Non-pigmented ciliary epithelial cell (primary cell): ENCODE results near the gene MYO16.

Experiments used
- DNase-seq: peaks from one replicate; pipeline ENCODE4 v3.0.0-alpha.2; 2010; ENCODE audit warnings: low read depth

The MYO16 gene

DNA sequence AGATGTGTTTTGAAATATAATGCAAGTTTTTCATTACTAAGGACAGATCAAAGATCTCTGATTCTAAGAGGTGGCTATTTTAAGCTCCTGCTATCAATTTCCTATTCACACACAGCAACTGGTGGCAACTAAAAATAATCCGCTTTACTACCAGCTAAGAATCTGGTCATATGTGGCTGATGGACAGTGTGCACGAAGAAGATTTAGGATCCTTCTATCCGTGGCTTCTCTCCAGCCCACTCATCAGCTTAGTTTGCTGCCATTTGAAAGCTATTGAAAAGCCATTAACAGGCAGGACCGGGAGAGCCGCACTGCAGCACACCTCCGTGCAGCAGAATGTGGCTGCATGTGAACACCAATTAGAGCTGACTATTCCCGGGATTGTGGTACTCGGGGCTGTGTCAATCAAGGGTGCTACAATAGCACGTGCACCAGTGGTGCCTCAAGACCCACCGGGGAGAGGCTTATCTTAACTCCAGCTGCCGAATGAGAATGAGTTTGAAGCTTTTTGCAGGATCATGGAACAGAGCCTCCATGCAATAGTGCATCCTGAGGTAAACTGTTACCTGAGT is at the start of gene MYO16:
Gene MYO16, plus strand, starts transcription at position 431 of the 572 bp plus-strand sequence. CDS start 234 bp downstream, outside the sequence.
- DNase-seq = no peak

GRCh38 chr13:108586826-108587225 is 42.6 kb upstream of the MYO16 start:
- no peak for DNase-seq

GRCh38 chr13:108588516-108588915 is 40.9 kb upstream of the MYO16 start:
- no peak for DNase-seq

DNA sequence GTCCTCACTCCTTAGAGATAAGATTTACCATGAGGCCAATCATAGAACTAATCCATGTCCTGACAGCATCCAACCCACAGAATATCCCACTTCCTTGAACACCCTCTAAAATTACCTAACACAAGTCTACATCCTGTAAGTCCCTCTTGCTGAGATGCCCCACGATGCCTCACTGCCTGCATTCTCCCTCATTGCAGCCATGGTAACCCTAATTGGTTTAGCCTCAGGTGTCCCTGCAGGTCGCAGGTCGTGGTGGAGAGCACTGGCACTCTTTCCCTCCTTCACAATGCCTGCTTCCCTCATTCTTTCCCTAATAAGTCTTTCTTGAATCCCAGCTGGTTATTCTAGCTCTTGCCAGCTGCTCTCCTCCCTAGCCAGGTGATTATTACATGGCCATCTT is 35.3 kb upstream of the MYO16 start:
- DNase-seq = no peak

DNA sequence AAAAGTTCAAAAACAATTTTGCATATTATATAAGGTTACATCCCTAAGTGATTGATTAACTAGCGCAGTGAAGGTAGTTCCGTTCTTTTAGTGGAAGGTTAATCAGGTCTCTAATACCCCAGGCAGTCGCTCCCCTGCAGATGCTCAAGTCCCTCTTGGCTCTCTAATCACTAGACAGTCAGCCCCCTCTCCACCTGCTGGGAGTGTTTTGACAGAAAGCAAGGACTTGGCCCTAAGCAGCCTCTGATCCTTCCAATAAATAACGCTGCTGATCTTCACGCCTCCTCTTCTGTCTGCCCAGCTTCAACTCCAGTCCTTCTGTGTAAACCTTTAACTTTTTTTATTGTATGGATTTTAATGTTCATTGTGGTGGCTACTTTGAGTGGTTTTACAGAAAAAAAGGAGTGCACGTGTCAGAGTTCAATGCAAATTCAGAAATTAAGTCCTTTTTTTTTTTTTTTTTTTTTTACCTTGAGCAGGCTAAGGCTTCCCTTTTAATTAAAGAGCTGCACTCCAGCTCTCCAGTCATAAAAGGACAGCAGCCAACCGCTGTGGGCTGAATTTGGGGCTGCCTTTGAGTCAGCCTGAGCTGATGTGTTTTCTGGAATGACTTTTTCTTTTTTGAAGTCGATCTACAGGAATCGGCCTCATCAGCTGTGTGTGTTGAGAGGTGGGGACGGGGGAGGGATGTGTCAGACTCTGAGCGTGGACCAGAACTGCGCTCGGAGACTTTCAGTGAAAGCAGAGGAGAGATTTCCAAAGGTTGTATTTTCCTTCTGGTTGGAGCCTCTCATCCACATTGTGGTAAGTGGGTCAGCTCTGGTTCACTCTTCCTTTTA is 33.8 kb upstream of the MYO16 start:
- DNase-seq = no peak

- DNase-seq = no peak
These were observed 31.5 kb upstream of the MYO16 start for GRCh38 chr13:108597943-108598342.

GRCh38 chr13:108606424-108606823 is 23.0 kb upstream of the MYO16 start:
- DNase-seq = no peak

- no peak for DNase-seq
These were observed 20.1 kb upstream of the MYO16 start for GRCh38 chr13:108609353-108609752.

GRCh38 chr13:108610507-108610906 is 18.9 kb upstream of the MYO16 start:
- no peak for DNase-seq

DNA sequence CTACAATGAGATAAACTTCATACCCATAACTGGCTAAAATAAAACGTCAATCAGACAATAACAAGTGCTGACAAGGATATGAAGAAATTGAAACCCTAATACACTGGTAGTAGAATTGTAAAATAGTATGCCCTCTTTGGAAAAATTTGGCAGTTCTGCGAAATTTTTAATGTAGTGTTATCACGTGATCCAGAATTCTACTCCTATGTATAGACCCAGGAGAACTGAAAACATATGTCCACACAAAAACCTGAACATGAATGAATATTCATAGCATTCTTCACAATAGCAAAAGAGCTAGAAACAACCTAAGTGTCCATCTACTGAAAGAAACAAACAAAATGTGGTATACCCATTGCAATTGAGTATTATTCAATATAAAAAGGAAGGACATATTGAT is 14.2 kb upstream of the MYO16 start:
- no peak for DNase-seq

- DNase-seq = no peak
These were observed 11.2 kb upstream of the MYO16 start for GRCh38 chr13:108618233-108618632.

- no peak for DNase-seq
These were observed 7.9 kb upstream of the MYO16 start for GRCh38 chr13:108621462-108621861.

GRCh38 chr13:108624108-108624507 is 5.3 kb upstream of the MYO16 start:
- DNase-seq = no peak

- no peak for DNase-seq
These were observed 4.4 kb upstream of the MYO16 start for GRCh38 chr13:108624979-108625378.

GRCh38 chr13:108629988-108630387 is 577 bp downstream of the MYO16 start:
- no peak for DNase-seq

- no peak for DNase-seq
These were observed 3.3 kb downstream of the MYO16 start for GRCh38 chr13:108632649-108633167.

- DNase-seq = no peak
These were observed 9.5 kb downstream of the MYO16 start for GRCh38 chr13:108638901-108639300.

- no peak for DNase-seq
These were observed 14.4 kb downstream of the MYO16 start for GRCh38 chr13:108643646-108644353.

GRCh38 chr13:108645376-108645775 is 16.0 kb downstream of the MYO16 start:
- no peak for DNase-seq

DNA sequence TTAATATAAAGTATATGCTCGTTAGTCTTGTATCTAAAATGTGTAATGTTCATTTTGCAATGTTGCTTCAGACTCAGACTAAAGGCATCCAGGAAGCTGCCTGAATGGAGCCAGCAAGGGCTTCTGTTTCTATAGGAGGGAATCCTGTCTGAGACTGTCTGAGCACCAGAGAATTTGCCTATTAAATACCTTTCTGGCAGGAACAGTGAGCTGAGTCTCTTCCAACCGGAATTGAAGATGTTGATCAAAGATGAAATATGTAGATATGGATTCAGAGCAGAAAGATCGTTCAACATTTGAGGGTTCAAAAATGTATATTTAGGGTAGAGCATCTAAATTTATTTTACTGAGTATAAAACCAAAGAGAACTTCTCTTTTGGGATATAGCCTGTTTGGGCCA is 20.9 kb downstream of the MYO16 start:
- DNase-seq = no peak

DNA sequence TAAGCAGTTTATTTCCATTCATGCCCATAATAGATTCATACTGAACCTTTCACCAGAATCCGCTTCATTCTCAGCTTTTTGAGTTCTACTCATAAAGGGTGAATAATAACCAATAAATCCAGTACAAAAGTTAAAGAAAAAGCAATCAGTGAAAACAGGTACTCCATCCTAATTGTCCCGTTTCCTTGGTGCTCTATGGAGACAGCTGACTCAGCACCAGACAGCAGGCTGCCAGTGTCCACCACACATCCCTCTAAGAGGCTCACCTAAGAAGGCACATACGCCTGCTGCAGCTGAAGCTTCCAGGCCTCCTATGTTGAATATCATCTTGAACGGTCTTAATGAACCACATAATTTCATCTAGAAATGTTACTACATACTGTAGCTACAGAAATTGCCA is 27.3 kb downstream of the MYO16 start:
- DNase-seq = no peak

GRCh38 chr13:108657519-108657918 is 28.1 kb downstream of the MYO16 start:
- no peak for DNase-seq

GRCh38 chr13:108662528-108662927 is 33.1 kb downstream of the MYO16 start:
- no peak for DNase-seq
